Spleen (tissue), 7 donors: ENCODE measurements around the gene IFI27L1.

ENCODE experiments used
- CTCF ChIP-seq, 11 experiments: fragments of 200-600 bp in 7 of 11; fragments of 450-650 bp in 4 of 11; sonication (generic) in 4 of 11; IDR thresholded peaks in 8 of 11; conservative IDR thresholded peaks in 3 of 11; 1 replicate in 7 of 11; 2 replicates in 4 of 11; pipeline versions ENCODE4 v1.4.0 to v1.8.0; 2016 to 2021; ENCODE audit warnings: antibody characterized with exemption in 11 of 11, inconsistent platforms in 4 of 11, mild to moderate bottlenecking in 1 of 11
- POLR2A ChIP-seq, 3 donors: fragments of 450-650 bp; IDR thresholded peaks; one replicate each; pipeline ENCODE4 v1.5.1; 2017; ENCODE audit warnings: antibody characterized with exemption in 3 of 3, mild to moderate bottlenecking in 1 of 3
- POLR2AphosphoS5 ChIP-seq, 3 donors: sonication (generic); formaldehyde crosslinking; IDR thresholded peaks; one replicate each; pipeline ENCODE4 v1.5.1; 2017; ENCODE audit warnings: antibody characterized with exemption in 3 of 3
- donor health status: DM: no; HTN: no; CAD: no; lungs with moderate emphysema.
- donor health status: DM: no; HTN: no; CAD: no.
- donor health status: DM: no; HTN: no; CAD: no.

DNA sequence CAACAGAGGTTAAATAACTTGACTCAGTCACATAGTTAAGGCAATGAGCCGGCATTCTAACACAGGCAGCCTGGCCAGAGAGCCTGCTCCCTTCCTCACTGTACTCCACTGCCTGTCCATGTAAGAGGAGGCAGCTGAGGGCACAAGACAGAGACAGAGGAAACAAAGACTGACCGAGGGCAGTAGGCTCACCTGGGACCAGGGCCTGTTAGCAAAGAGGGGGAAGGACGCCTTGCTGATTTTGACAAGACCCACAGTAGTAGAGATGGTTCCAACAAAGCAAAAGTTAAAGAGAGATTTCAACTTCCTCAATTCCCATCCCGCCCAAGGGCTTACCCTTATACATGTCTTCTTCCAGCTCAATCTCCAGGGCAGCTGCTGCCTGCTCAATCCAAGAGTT, 28.4 kb upstream of the IFI27L1 start:
- no peak for TF ChIP-seq POLR2AphosphoS5 (IDR thresholded peaks at IDR 0.05)
- no peak for TF ChIP-seq CTCF (IDR thresholded peaks at IDR 0.05 in 8 of 11, conservative IDR thresholded peaks at IDR 0.05 in 3 of 11)
- TF ChIP-seq POLR2A (IDR thresholded peaks at IDR 0.05) = no peak
